ENCODE measurements around the gene BUB1B.

- TF ChIP-seq CTCF (conservative IDR thresholded peaks at IDR 0.05 in 1 of 2, IDR thresholded peaks at IDR 0.05 in 1 of 2; ENCODE audit: extremely low read depth in 1 of 2, insufficient read depth in 1 of 2, low read depth in 1 of 2, low read length in 2 of 2), result no peak
- no peak for TF ChIP-seq EZH2 (IDR thresholded peaks at IDR 0.05; ENCODE audit: borderline replicate concordance, low read length)
Observed at GRCh38 chr15:40252438-40253166, 91.7 kb downstream of the BUB1B start.

Data from mammary epithelial cell (primary cell).